Measurements from ENCODE around the gene CHCHD6. TPM values are rescaled to one million over a fixed set of nuclear protein-coding genes. Genes with fewer than 3 reads are reported as not detected.

The CHCHD6 gene
- total RNA-seq, 2 experiments from 2014 or later = 8.7 to 9.3 TPM

GRCh38 chr3:126937533-126937932, 233.5 kb downstream of the CHCHD6 start:
- no peaks in the 10 kb centered on the region for H3K27me3 ChIP-seq (ENCODE audit: control insufficient read depth in 1 of 2, insufficient read depth in 2 of 2, low read length in 2 of 2)

GRCh38 chr3:126937973-126938372, 233.9 kb downstream of the CHCHD6 start:
- Histone ChIP-seq H3K4me3 (ENCODE audit: low read length) (no peak overlapping the region), H3K27me3 (ENCODE audit: control insufficient read depth in 1 of 2, insufficient read depth in 2 of 2, low read length in 2 of 2) (no peaks in the 10 kb centered on the region), H3K4me1 (ENCODE audit: insufficient read depth, low read length) (no peaks in the 10 kb centered on the region), H3K36me3 (ENCODE audit: insufficient read depth, low read length) (no peaks in the 10 kb centered on the region), H3K9me3 (ENCODE audit: control insufficient read depth in 1 of 2, insufficient read depth in 1 of 2, low read length in 2 of 2) (no peaks in the 10 kb centered on the region), H3K27ac (ENCODE audit: low read depth in 1 of 2, low read length in 2 of 2) (no peak overlapping the region)
- TF ChIP-seq CTCF (IDR thresholded peaks at IDR 0.05) = no peak
- Mint-ChIP-seq H3K4me3 (no peak overlapping the region), H3K9me3 (no peaks in the 10 kb centered on the region), H3K36me3 (ENCODE audit: low read depth) (no peaks in the 10 kb centered on the region), H3K27me3 (no peaks in the 10 kb centered on the region), H3K4me1 (ENCODE audit: low read depth) (no peaks in the 10 kb centered on the region), H3K27ac (no peak overlapping the region)
- DNase-seq = no peak
- intact Hi-C loops (cut with DNase I, micrococcal nuclease) = no loop called here
- ATAC-seq (ENCODE audit: poor library complexity) = no peak
- POLR2A ChIA-PET = no interaction called here
- CTCF ChIA-PET = no interaction called here

More at GRCh38 chr3:126937533-126937932, 233.5 kb downstream of the CHCHD6 start:
- TF ChIP-seq CTCF (IDR thresholded peaks at IDR 0.05) = no peak
- H3K27me3 Mint-ChIP-seq = no peaks in the 10 kb centered on the region
- H3K36me3 ChIP-seq (ENCODE audit: insufficient read depth, low read length) = no peaks in the 10 kb centered on the region
- H3K36me3 Mint-ChIP-seq (ENCODE audit: low read depth) = no peaks in the 10 kb centered on the region
- CTCF ChIA-PET = no interaction called here
- DNase-seq (no peak), ATAC-seq (ENCODE audit: poor library complexity) (no peak)
- H3K4me3 Mint-ChIP-seq = no peak overlapping the region
- H3K4me1 Mint-ChIP-seq (ENCODE audit: low read depth) = no peaks in the 10 kb centered on the region
- peaks cover 0 to 2% of the 10 kb centered on the region in 2 experiments for H3K9me3 ChIP-seq (ENCODE audit: control insufficient read depth in 1 of 2, insufficient read depth in 1 of 2, low read length in 2 of 2)
- POLR2A ChIA-PET = no interaction called here
- H3K4me1 ChIP-seq (ENCODE audit: insufficient read depth, low read length) = no peaks in the 10 kb centered on the region
- no peak overlapping the region for H3K4me3 ChIP-seq (ENCODE audit: low read length)
- no peaks in the 10 kb centered on the region for H3K9me3 Mint-ChIP-seq
- no peak overlapping the region for H3K27ac Mint-ChIP-seq
- intact Hi-C loops (cut with DNase I, micrococcal nuclease) = no loop called here
- H3K27ac ChIP-seq (ENCODE audit: low read depth in 1 of 2, low read length in 2 of 2) = no peak overlapping the region

- H3K27ac ChIP-seq (ENCODE audit: low read depth in 1 of 2, low read length in 2 of 2) = no peak overlapping the region
- Mint-ChIP-seq H3K36me3 (ENCODE audit: low read depth) (no peaks in the 10 kb centered on the region), H3K4me1 (ENCODE audit: low read depth) (no peaks in the 10 kb centered on the region), H3K27ac (no peak overlapping the region), H3K4me3 (no peak overlapping the region), H3K9me3 (no peaks in the 10 kb centered on the region), H3K27me3 (no peaks in the 10 kb centered on the region)
- DNase-seq (no peak), ATAC-seq (ENCODE audit: poor library complexity) (no peak)
- intact Hi-C loops (cut with DNase I, micrococcal nuclease) = no loop called here
- CTCF ChIA-PET = no interaction called here
- H3K9me3 ChIP-seq (ENCODE audit: control insufficient read depth in 1 of 2, insufficient read depth in 1 of 2, low read length in 2 of 2) = no peaks in the 10 kb centered on the region
- H3K4me1 ChIP-seq (ENCODE audit: insufficient read depth, low read length) = no peaks in the 10 kb centered on the region
- no peak for TF ChIP-seq CTCF (IDR thresholded peaks at IDR 0.05)
- no peak overlapping the region for H3K4me3 ChIP-seq (ENCODE audit: low read length)
- H3K36me3 ChIP-seq (ENCODE audit: insufficient read depth, low read length) = no peaks in the 10 kb centered on the region
- POLR2A ChIA-PET = no interaction called here
- H3K27me3 ChIP-seq (ENCODE audit: control insufficient read depth in 1 of 2, insufficient read depth in 2 of 2, low read length in 2 of 2) = no peaks in the 10 kb centered on the region
These were observed 234.7 kb downstream of the CHCHD6 start for GRCh38 chr3:126938520-126939337.
